NCI-H524 (cell line): ENCODE measurements around the gene CYP19A1.

ENCODE experiments used
- DNase-seq, 2 experiments: peaks; one replicate each; lab custom pipeline; 2025; lab: John Stamatoyannopoulos, UW

The CYP19A1 gene

GRCh38 chr15:51325167-51325566, 13.2 kb downstream of the CYP19A1 start:
- no peak for DNase-seq

GRCh38 chr15:51323749-51324148, 14.6 kb downstream of the CYP19A1 start:
- no peak for DNase-seq

GRCh38 chr15:51322621-51323296, 15.6 kb downstream of the CYP19A1 start:
- DNase-seq, result no peak

- DNase-seq, result no peak
Measured at GRCh38 chr15:51321316-51321715, 17.1 kb downstream of the CYP19A1 start.

GRCh38 chr15:51320843-51321242, 17.6 kb downstream of the CYP19A1 start:
- DNase-seq, result no peak

- no peak for DNase-seq
Measured at GRCh38 chr15:51319539-51319938, 18.9 kb downstream of the CYP19A1 start.

GRCh38 chr15:51318382-51319150, 19.8 kb downstream of the CYP19A1 start:
- DNase-seq, result no peak

- DNase-seq, result no peak
Measured at GRCh38 chr15:51316636-51317035, 21.8 kb downstream of the CYP19A1 start.

GRCh38 chr15:51315726-51316125, 22.7 kb downstream of the CYP19A1 start:
- DNase-seq, result no peak

- no peak for DNase-seq
Measured at GRCh38 chr15:51314391-51315337, 23.7 kb downstream of the CYP19A1 start.

- DNase-seq, result no peak
Measured at GRCh38 chr15:51313644-51314280, 24.6 kb downstream of the CYP19A1 start.

GRCh38 chr15:51313074-51313393, 25.4 kb downstream of the CYP19A1 start:
- no peak for DNase-seq

GRCh38 chr15:51312166-51313073, 26.0 kb downstream of the CYP19A1 start:
- DNase-seq, result no peak

- no peak for DNase-seq
Measured at GRCh38 chr15:51311510-51311909, 26.9 kb downstream of the CYP19A1 start.

- DNase-seq, result no peak
Measured at GRCh38 chr15:51310064-51310463, 28.3 kb downstream of the CYP19A1 start.

GRCh38 chr15:51307811-51308210, 30.6 kb downstream of the CYP19A1 start:
- no peak for DNase-seq

GRCh38 chr15:51307325-51307724, 31.1 kb downstream of the CYP19A1 start:
- DNase-seq, result no peak

GRCh38 chr15:51303462-51303980, 34.9 kb downstream of the CYP19A1 start:
- no peak for DNase-seq

GRCh38 chr15:51302480-51302879, 35.9 kb downstream of the CYP19A1 start:
- DNase-seq, result no peak

GRCh38 chr15:51299187-51300015, 39.0 kb downstream of the CYP19A1 start:
- peak in 1 of 2 experiments; percentile 36 for DNase-seq
